ENCODE data around the gene SLC19A3.
"Not testable (repeated sequence)": the region's sequence is repeated elsewhere in the genome, so short reads cannot be mapped to it uniquely, and the experiment has no call there.

Gene SLC19A3

DNA sequence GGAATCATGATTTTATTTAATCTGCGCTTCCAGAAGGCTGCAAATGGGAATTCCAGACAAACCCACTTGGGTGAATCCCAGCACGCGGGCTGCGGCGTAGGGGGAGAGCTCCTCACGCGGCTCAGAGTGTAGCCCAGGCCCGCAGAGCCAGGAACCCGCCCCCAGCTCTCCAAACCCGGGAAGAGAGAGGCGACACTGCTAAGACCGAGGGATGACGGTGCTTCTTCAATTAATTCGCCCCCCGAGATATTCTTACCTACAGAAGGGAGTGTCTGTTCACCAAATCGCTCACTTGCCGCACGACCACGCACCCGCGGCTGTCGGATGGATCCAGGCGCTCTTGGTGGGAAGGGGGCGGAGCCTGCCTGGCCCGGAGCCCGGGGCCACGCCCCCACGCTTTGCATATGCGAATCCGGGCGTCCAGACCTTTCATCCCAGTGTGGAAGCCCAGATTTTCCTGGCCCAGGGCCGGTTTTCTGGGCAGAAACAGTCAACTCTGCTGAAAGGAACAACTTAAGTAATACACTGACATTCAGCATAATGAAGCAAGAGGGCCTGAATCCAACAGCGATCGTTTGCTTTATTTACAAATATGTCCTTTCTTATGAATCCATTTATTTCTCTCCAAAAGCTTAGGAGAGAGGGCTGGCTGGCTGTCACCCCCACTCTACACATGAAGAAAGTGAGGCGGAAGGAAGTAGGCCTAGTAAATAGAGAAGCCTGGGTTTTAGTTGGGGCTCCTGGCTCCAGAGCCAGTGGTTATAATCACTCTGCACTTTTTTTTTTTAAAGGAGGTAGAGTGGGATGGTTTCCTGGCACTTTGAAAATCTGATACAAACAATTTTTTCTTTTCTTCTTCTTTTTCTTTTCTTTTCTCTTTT lies at the start of gene SLC19A3:
SLC19A3 (minus strand) TSS at position 342 of the 881 bp plus-strand sequence. CDS start 15,710 bp downstream, outside the sequence.
- no peak for DNase-seq

DNA sequence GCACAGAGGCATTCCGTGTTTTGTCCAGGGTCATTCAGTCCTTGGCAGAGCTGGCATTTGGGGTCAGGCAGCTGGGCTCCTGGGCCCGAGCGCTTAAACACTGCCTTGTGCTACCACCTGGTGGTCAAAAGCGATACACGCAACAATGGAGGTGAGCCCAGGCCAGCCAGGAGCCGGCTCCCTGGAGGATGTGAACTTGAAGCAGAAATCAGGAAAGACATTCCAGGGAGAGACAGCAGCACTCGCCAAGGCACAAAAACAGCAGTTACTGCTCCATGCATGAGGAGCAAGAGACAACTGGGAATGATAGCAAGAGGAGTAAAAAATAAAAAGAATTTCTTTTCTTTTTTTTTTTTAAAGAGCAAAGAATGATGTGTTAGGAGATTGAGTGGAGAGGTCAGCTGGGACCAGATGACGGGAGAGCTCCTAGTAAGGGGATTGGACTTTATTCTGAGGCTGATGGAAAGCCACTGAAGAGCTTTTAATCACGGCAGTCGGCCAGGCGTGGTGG lies 48.6 kb upstream of the SLC19A3 start:
- peak; percentile 61 for DNase-seq

DNA sequence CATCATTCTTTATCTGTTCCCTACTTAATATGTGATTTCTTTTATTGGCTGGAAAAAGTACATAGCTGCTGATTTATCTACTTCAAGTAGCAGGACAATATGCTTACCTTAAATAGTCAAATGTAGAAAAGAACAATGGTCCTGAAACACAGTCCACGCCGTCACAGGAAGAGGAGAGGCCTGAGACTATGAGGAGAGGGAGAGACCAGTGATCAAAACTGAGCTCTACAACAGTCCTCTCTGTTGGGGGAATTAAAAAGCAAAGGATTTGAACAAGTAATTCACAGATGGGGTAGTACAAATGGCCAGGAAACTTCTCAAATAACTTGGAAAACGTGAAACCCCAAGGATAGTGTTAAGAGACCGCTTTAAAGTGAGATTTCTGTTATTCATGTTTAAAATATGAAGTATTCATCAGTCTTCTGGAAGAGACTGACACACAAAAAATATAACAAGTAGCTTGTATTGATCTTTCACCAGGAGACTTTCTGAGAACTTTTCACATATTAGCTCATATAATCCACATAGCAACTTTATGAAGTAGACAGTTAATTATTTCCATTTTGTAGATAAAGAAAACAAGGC lies 48.1 kb upstream of the SLC19A3 start:
- DNase-seq = no peak

DNA sequence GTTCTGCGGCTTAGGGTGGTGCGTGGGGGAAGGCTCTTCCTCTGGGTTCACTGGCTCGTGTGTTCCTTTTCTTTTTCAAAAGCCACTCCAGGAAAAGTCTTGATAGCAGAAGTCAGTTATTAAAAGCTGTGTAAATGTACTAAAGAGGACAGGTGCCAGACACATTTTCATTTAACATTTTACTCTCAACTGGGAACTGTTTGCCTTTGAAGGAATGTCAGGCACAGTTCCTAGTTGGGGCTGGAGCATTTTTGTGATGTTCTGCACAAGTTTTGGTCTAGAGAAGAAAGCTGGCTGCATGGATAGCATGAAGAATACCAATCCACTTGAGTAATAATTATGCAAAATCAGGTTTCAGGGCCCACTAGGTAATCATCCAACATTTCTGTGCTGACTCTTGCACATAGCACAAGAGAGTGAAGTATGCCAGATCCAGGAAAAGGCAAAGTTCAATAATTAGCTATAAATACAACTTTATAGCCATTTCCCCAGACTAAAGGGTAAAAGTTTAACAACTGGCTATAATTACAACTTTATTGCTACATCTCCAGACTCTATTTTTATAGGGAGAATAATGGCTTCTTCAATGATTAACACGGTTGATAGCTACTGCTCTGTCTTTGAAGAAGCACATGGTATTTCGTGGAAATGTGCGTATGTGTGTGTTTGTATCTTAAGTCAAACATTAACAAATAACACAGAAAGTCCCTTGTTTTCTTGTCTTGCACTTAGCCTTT lies 44.1 kb upstream of the SLC19A3 start:
- no peak for DNase-seq

DNA sequence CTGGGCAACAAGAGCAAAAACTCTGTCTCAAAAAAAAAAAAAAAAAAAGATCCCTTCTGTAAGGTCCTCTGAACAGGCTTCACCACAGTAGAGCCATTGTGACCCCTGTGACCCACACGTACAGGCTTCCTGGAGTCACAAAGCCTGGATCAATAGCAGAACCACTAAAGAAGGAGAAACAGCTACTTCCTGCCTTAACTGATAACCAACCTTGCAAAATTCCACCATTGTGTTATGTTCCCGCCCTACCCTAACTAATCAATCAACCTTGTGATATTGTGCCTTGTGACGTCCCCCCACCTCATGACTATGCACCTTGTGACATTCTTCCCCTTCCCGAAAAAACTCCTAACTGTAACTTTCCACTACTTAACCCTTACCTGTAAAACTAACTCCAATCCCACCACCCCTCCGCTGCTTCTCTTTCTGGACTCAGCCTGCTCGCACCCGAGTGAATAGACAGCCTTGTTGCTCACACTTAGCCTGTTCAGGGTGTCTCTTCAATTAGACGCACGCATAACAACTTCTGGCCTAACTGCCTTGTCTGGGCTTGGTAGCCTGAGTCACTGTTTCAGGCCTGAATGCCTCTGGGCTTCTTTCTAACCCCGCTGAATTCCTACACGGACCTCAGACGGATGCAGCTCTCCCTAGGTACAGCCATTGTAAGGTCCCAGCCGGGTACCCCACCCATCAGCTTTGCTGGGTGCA lies 41.7 kb upstream of the SLC19A3 start:
- DNase-seq = no peak

DNA sequence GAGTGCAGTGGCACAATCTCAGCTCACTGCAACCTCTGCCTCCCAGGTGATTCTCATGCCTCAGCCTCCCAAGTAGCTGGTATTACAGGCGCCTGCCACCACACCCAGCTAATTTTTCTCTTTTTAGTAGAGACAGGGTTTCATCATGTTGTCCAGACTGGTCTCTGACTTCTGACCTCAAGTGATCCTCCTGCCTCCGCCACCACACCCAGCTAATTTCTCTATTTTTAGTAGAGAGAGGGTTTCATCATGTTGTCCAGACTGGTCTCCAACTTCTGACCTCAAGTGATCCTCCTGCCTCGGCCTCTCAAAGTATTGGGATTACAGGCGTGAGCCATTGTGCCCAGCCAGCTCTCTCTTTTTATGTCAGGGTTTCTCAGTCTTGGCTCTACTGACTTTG lies 38.4 kb upstream of the SLC19A3 start:
- not testable (repeated sequence) for DNase-seq

DNA sequence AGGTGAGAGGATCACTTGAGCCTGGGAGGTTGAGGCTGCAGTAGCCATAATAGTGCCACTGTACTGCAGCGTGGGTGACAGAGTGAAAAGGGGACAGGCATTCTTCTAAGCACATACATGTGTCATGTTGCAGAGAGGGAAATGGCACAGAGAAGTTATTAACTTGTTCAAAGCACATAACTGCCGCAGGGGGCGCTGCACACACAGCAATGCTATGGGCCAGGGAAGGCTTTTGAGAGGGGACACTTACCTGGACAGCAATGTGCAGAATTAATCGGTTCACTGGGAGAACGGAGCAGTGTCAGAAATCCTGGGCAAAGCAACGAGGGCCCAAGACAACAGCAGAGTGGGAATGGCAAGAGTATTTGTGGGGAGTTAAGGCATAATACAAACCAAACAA lies 30.3 kb upstream of the SLC19A3 start:
- DNase-seq = no peak

DNA sequence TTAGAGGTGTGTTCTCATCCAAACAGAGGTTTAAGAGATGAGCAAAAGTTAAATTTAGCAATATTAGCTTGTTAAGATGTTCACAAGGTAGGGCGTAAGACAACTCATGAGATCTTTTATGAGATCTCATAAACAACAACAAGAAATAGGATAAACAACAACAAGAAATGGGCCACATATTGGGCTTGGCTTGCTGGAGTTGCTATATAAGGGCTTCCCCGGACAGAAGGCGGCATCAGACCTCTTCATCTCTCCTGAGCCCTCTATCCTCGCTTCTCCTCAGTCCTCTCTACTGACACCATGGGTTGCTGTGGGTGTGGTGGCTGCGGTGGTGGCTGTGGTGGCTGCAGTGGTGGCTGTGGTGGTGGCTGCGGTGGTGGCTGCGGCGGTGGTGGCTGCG lies 27.8 kb upstream of the SLC19A3 start, which contains the start of gene SCYGR8:
SCYGR8 (plus strand) TSS at position 301 of the 400 bp plus-strand sequence; CDS start at position 301, 0 bp downstream.
- no peak for DNase-seq

DNA sequence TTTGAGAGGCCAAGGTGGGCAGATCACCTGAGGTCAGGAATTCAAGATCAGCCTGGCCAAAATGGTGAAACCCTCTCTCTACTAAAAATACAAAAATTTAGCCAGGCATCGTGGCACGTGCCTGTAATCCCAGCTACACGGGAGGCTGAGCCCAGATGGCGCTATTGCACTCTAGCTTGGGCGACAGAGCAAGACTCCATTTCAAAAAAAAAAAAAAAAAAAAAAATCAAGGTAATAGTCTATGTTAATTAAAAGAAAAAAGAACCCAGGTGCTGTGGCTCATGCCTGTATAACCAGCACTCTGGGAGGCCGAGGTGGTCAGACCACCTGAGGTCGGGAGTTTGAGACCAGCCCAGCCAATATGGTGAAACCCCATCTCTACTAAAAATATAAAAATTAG lies 22.9 kb upstream of the SLC19A3 start:
- not testable (repeated sequence) for DNase-seq

DNA sequence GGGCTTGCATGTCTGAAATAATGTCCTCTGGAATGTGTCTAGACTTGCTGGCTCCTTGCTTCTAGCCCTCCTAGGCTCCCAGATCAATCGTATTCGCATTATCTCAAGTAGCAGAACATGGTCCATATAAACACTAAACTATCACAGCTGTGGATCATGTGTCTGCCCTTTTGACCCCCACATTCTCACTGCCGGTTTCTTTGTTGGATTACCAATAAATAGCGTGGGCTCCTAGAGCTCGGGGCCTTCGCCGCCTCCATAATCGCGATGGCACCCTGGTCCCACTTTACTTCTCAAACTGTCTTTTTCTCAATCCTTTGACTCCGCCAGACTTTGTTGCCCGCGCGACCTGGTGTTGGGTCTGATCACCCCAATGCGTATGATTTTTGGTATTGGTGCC lies 21.5 kb upstream of the SLC19A3 start:
- no peak for DNase-seq

DNA sequence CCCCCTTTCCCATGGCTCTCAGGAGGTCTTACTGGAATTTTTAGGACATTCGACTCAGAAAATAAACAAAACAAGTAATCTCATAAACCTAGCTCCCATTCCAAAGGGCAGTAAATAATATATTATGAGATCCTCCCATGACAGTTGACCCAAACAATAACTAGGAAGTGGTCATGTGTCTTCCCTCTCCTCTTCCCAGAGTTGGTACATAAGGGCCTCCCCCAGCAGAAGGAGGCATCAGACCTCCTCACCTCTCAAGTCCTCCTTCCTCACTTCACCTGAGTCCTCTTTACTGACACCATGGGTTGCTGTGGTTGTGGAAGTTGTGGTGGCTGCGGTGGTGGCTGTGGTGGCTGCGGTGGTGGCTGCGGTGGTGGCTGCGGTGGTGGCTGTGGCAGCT lies 10.2 kb upstream of the SLC19A3 start, which contains the start of gene SCYGR7:
SCYGR7 (plus strand) TSS at position 301 of the 400 bp plus-strand sequence; CDS start at position 301, 0 bp downstream.
- no peak for DNase-seq

DNA sequence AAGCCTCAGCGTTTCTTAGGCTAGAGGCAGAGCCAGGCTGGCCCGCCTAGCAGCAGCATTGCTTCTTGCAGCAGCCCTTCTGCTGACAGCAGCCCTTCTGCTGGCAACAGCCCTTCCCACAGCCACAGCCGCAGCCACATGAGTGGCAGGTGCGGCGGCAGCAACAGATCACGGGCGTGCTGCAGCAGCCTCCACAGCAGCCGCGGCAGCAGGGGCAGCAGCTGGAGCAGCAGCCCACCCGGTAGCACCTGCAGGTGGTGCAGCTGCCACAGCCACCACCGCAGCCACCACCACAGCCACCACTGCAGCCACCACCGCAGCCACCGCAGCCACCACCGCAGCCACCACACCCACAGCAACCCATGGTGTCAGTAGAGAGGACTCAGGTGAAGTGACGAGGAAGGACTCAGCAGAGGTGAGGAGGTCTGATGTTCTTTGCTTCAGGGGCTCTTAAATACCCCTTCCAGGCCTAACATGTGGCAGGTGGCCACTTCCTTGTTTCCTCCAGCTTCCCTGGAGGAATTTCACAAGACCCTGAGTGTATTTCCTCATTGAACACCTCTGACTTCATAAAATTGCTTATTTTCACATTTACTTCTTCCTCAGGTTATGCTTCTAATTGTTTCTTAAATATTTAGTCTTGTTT lies 6.7 kb upstream of the SLC19A3 start, which contains the start of gene SCYGR6:
SCYGR6 (minus strand) TSS at position 364 of the 646 bp plus-strand sequence; CDS start at position 364, 0 bp downstream.
- peak; percentile 19 for DNase-seq

DNA sequence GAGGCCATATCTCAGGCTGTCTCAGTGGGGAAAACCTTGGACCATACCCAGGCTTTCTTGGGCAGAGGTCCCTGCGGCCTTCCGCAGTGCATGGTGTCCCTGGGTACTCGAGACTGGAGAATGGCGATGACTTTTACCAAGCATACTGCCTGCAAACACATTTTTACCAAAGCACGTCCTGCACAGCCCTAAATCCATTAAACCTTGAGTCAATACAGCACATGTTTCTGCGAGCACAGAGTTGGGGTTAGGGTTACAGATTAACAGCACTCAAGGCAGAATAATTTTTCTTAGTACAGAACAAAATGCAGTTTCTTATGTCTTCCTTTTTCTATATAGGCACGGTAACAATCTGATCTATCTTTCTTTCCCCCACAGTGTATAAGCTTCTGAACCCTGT lies 5.0 kb upstream of the SLC19A3 start:
- DNase-seq = not testable (repeated sequence)

DNA sequence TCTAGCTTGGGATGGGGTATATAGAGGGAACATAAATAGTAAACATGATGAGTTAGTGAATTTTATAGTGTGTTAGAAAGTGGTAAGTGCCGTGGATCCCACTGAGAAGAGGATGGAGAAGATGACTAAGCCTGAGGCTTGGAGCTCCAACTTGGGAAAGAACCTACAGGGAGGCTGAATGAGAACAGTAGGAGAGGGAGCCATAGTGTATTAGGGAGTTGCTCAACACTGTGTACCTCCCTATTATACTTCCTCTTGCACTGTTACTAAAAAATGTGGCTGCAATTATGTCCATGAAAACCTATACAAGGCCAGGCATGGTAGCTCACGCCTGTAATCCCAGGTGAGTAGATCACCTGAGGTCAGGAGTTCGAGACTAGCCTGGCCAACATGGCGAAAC lies 2.9 kb upstream of the SLC19A3 start:
- DNase-seq = peak; percentile 1

DNA sequence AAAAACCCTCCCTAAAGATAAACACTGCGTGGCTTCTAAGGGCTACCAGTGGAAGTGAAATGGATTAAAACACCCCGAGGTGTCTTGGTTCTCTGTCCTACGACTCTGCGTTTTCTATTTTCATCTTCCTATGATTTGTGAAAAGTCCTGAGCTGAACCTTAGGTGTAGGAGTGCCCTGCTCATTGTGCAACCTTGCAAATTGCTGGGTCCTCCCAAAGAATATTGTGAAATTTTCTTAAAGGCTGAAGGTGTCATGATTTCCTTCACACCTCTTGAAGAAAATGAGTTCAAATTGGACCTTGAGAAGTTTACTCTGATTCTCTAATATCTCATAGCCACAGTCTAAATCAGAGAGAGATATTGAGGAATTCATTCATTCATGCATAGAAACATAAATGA lies 1.8 kb upstream of the SLC19A3 start:
- DNase-seq = no peak

DNA sequence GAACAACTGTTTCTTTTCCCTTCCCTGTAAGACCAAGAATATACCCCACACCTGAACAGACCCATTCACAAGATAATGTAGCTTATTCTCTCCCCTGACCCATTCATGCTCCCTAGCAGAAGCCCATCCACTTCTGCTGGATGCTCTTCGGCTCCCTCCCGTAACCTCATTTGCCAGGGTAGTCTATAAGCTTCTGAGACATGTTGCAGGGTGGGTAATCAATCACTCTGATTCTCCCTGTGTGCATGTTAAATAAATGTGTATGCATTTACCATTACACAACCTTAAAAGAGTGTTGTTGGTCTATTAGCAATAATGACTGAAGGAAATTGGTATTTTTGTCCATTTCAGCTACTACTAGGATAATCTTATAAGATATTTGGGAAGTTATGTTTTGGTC lies 1.3 kb downstream of the SLC19A3 start:
- DNase-seq = no peak

DNA sequence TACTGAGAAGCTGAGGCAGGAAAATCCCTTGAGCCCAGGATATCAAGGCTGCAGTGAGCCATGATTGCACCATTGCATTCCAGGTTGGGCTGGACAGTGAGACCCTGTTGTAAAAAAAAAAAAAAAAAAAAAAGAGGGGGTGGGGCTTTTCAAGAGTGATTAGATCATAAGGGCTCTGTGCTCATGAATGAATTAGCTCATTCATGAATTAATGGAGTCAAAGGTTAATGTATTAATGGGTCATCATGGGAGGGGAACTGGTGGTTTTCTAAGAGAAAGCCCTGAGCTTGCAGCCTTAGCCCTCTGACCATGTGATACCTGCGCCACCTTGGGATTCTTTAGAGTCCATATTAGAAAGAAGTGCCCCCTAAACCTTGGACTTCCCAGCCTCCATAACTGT lies 4.5 kb downstream of the SLC19A3 start:
- no peak for DNase-seq

DNA sequence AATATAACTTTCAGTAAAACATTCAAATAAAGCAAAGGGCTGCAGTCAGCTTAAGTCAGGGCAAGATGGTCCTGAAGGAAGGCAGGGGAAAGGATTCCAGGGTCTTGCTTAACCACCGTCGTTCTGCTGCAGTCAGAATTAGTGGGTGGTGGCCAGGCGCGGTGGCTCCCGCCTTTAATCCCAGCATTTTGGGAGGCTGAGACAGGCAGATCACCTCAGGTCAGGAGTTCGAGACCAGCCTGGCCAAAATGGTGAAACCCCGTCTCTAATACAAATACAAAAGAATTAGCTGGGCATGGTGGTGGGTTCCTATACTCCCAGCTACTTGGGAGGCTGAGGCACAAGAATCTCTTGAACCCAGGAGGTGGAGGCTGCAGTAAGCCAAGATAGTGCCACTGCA lies 6.8 kb downstream of the SLC19A3 start:
- no peak for DNase-seq

DNA sequence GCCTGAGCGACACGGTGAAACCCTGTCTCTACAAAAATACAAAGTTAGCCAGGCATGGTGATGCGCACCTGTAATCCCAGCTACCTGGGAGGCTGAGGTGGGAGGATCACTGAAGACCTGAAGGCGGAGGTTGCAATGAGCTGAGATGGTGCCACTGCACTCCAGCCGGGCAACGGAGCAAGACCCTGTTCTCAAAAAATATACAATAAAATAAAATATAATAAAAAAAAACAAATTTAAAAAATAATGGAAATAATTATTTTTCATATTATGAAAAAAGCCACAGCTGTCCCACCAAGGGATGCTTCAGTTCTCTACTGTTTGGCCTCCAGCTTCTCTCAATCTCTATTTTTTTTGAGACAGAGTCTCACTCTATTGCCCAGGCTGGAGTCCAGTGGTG lies 10.4 kb downstream of the SLC19A3 start:
- no peak for DNase-seq

DNA sequence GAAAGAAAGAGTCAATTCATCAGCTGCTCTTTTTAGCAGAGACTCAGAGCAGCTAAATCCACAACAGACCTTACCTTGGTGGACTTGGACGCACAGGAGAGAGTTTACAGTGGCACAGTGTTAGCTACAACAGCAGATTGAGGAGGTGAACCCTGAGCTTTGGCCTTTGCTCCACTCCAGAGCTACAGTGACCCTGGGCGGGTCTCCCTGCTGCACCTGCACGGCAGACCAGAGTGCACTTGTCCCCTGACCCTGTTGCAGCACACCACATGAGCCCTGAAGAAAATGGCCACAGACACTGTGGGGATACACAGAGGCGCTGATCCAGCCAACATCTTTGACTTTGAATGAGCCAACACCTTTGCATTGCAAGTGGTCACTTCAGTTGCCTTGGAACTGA lies 11.0 kb downstream of the SLC19A3 start:
- DNase-seq = no peak

DNA sequence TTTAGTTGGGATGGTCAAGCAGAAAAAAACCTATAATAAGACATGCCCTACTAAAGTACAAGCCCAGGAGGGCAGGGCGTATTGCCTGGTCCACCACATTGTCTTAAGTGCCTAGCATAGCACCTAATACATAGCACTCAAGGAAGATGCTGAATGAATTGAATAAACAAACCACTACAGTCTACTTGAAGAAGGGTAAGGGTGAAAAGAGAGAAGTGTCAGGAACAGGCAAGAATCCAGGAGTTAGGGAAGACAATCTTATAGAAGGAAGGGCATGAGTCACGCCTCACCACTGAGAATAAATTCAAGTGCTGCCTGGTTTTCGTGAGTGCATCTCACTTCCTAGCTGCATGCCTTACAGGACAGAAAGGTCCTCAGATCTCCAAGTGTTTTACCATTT lies 13.9 kb downstream of the SLC19A3 start:
- DNase-seq = no peak

DNA sequence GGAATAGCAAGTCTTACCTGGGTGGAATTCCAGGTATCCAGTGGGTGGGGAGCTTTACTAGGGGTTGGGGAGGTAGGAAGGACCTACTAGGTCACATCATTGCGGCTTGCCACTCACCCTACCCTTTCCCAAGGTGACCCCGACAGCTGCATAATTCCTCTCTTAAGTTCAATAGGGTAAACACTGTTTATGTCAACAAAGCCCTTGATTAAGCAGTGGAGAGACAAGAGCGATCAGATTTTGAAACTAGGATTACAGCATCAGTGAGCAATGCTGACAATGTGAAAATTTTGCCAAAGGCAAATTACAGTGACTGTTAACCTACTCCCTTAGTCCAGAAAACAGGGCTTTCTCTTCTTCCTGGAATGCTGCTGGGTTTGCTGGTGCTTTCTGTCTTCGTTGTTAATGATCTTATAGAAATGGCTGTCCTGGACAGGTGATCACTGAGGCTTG lies 14.5 kb downstream of the SLC19A3 start:
- DNase-seq = no peak

Data from inflammatory macrophage treated with lipopolysaccharide for 4 hours (primary cell).